Neural cell (in vitro differentiated cells): ENCODE measurements around the gene MRGPRD. TPM values are rescaled to one million over a fixed set of nuclear protein-coding genes. Genes with fewer than 3 reads are reported as not detected.

Experiments
- H2AFZ ChIP-seq: fragments of 200-600, 300-800 bp; sonication (generic), shearing (Covaris generic); 2 replicates; pipeline ENCODE4 v1.6.0; 2014; ENCODE audit warnings: low read depth, mild to moderate bottlenecking, antibody characterized with exemption, low read length, moderate library complexity
- H3F3A ChIP-seq: fragments of 200-600 bp; shearing (Covaris generic); 2 replicates; pipeline ENCODE4 v1.6.1; 2016; ENCODE audit warnings: mild to moderate bottlenecking, moderate library complexity, mixed read lengths, antibody characterized with exemption, low read length; ENCODE audit not compliant: insufficient read depth, poor library complexity, severe bottlenecking
- H3K27ac ChIP-seq: fragments of 200-600, 300-800 bp; sonication (generic), shearing (Covaris generic); 2 replicates; pipeline ENCODE4 v1.5.1; 2014; ENCODE audit warnings: mild to moderate bottlenecking, low read length, moderate library complexity
- H3K27me3 ChIP-seq: fragments of 300-800, 200-600 bp; sonication (generic), shearing (Covaris generic); 2 replicates; pipeline ENCODE4 v1.6.0; 2014; ENCODE audit warnings: mild to moderate bottlenecking, low read depth, low read length, moderate library complexity; ENCODE audit not compliant: insufficient read depth
- H3K36me3 ChIP-seq: fragments of 300-800, 200-600 bp; sonication (generic), shearing (Covaris generic); 2 replicates; pipeline ENCODE4 v1.5.1; 2014; ENCODE audit warnings: mild to moderate bottlenecking, antibody characterized with exemption, low read length, moderate library complexity; ENCODE audit not compliant: insufficient read depth
- H3K4me2 ChIP-seq: fragments of 300-800, 200-600 bp; sonication (generic), shearing (Covaris generic); 2 replicates; pipeline ENCODE4 v1.6.0; 2014; ENCODE audit warnings: mild to moderate bottlenecking, low read length
- H3K4me3 ChIP-seq: fragments of 300-800, 200-600 bp; sonication (generic), shearing (Covaris generic); 2 replicates; pipeline ENCODE4 v1.5.1; 2014; ENCODE audit warnings: mild to moderate bottlenecking, low read length, moderate library complexity
- H3K79me2 ChIP-seq: fragments of 200-600 bp; shearing (Covaris generic); replicated peaks from 2 replicates; pipeline ENCODE4 v1.6.0; 2014; ENCODE audit warnings: mild to moderate bottlenecking, low read length, moderate library complexity; ENCODE audit not compliant: insufficient read depth
- H3K9ac ChIP-seq: fragments of 300-800, 200-600 bp; sonication (generic), shearing (Covaris generic); 2 replicates; pipeline ENCODE4 v1.6.1; 2016; ENCODE audit warnings: mild to moderate bottlenecking, low read length, mixed read lengths
- H3K9me2 ChIP-seq: fragments of 200-600 bp; shearing (Covaris generic); 2 replicates; pipeline ENCODE4 v1.6.1; 2016; ENCODE audit warnings: mild to moderate bottlenecking, low read length, mixed read lengths; ENCODE audit not compliant: insufficient read depth
- H3K9me3 ChIP-seq: fragments of 200-600, 300-800 bp; sonication (generic), shearing (Covaris generic); 2 replicates; pipeline ENCODE4 v1.6.1; 2016; ENCODE audit warnings: mild to moderate bottlenecking, mixed run types, low read length, moderate library complexity, mixed read lengths
- H4K20me1 ChIP-seq: fragments of 200-600 bp; shearing (Covaris generic); 2 replicates; pipeline ENCODE4 v1.6.1; 2016; ENCODE audit warnings: mild to moderate bottlenecking, mixed run types; ENCODE audit not compliant: insufficient read depth
- EP300 ChIP-seq: fragments of 450-650 bp; conservative IDR thresholded peaks from 2 replicates; pipeline ENCODE4 v1.6.1; 2014; ENCODE audit warnings: antibody characterized with exemption, mild to moderate bottlenecking, moderate library complexity; ENCODE audit not compliant: poor library complexity, severe bottlenecking
- EZH2 ChIP-seq: fragments of 200-600, 300-800 bp; shearing (Covaris generic), sonication (generic); IDR thresholded peaks from 2 replicates; pipeline ENCODE4 v1.6.1; 2014; ENCODE audit warnings: antibody characterized with exemption, low read length, borderline replicate concordance, mild to moderate bottlenecking; ENCODE audit not compliant: insufficient read depth, poor library complexity, severe bottlenecking
- MXI1 ChIP-seq: fragments of 450-650 bp; conservative IDR thresholded peaks from 2 replicates; pipeline ENCODE4 v1.6.1; 2014; ENCODE audit warnings: antibody characterized with exemption, mild to moderate bottlenecking; ENCODE audit not compliant: poor library complexity, severe bottlenecking
- POLR2AphosphoS5 ChIP-seq: IDR thresholded peaks from 2 replicates; pipeline ENCODE4 v1.6.1; 2012
- RAD21 ChIP-seq: fragments of 450-650 bp; conservative IDR thresholded peaks from 2 replicates; pipeline ENCODE4 v1.6.1; 2014; ENCODE audit warnings: antibody characterized with exemption, mild to moderate bottlenecking, moderate library complexity
- SMC3 ChIP-seq: fragments of 450-650 bp; conservative IDR thresholded peaks from 2 replicates; pipeline ENCODE4 v1.6.1; 2014; ENCODE audit warnings: antibody characterized with exemption, mild to moderate bottlenecking, moderate library complexity; ENCODE audit not compliant: poor library complexity
- TAF1 ChIP-seq: IDR thresholded peaks from 2 replicates; pipeline ENCODE4 v1.6.1; 2012; ENCODE audit warnings: low read depth
- polyA plus RNA-seq: library from polyadenylated mRNA; depleted of rRNA; stranded (reverse); fragments of >200 nt; gene quantifications from 2 replicates; pipeline ENCODE4 v1.2.3, GENCODE V29; 2014
- TF ChIP-seq, protein P1 (sequence below): IDR thresholded peaks from 2 replicates; pipeline ENCODE4 v1.6.1; 2012; ENCODE audit warnings: borderline replicate concordance
- TF ChIP-seq, protein P2 (sequence below): fragments of 450-650 bp; IDR thresholded peaks from 2 replicates; pipeline ENCODE4 v1.5.1; 2014; ENCODE audit warnings: antibody characterized with exemption, mild to moderate bottlenecking, moderate library complexity; ENCODE audit not compliant: poor library complexity, severe bottlenecking

The MRGPRD gene
- polyA plus RNA-seq, 1 donor from 2014 or later = not detected

DNA sequence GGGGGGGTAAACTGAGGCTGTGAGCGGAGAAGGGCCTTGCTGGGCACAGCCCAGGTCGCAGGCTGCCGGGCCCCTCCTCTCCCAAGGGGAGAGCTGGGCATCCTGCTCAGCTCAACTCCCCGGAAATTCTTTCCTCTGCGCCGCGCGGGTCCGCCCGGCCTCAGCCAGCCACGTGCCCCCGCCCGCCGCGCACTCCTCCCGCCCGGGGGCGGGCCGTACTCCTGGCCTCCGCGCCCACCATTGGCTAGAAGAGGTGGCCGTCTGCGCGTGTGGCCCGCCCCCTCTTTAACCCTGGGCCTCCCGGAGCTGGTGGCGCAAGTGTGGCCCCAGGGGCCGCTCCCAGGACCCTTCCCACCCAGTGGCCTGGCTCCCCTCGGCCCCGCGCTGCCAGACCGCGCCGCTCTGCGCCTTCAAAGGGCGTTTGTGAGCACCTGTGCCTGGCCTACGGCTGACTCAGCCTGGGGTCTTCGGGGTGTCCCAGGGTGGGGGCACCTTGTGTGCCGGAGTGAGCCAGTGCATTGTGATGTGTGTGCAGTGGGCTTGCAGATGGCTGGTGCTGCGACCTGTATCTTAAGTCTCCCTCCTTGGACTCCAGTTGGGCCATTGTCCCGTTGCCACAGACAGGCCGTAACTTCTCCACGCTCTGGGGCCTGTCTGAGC lies 30.3 kb upstream of the MRGPRD start (continued):
- TF ChIP-seq, protein P1, sequence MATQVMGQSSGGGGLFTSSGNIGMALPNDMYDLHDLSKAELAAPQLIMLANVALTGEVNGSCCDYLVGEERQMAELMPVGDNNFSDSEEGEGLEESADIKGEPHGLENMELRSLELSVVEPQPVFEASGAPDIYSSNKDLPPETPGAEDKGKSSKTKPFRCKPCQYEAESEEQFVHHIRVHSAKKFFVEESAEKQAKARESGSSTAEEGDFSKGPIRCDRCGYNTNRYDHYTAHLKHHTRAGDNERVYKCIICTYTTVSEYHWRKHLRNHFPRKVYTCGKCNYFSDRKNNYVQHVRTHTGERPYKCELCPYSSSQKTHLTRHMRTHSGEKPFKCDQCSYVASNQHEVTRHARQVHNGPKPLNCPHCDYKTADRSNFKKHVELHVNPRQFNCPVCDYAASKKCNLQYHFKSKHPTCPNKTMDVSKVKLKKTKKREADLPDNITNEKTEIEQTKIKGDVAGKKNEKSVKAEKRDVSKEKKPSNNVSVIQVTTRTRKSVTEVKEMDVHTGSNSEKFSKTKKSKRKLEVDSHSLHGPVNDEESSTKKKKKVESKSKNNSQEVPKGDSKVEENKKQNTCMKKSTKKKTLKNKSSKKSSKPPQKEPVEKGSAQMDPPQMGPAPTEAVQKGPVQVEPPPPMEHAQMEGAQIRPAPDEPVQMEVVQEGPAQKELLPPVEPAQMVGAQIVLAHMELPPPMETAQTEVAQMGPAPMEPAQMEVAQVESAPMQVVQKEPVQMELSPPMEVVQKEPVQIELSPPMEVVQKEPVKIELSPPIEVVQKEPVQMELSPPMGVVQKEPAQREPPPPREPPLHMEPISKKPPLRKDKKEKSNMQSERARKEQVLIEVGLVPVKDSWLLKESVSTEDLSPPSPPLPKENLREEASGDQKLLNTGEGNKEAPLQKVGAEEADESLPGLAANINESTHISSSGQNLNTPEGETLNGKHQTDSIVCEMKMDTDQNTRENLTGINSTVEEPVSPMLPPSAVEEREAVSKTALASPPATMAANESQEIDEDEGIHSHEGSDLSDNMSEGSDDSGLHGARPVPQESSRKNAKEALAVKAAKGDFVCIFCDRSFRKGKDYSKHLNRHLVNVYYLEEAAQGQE = no peak

DNA sequence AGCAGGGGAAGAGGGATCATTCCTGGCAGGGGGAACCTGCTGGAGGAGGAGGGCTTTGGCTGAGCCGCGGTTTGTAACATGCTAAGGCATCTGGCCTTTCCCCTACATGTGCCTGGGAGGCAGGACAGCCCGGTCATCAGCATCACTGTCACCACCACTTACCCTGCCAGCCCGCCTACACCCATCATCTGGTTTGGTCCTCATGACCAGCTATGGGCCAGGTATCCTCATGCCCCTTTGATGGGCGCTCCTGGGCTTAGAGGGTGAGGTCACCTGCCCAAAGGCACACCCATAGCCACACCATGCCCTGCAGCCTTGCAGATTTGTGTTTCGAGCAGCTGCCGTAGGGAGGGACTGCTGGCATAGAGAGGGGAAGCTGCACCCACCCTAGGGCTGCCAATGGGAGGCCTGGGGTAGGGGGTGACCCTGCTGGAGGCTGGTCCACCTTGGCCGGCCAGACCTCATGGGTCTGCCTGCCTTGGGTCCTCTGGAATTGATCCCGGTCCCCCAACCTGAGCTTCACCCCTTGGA lies 29.6 kb upstream of the MRGPRD start:
- no peaks in the 10 kb centered on the region for H3F3A ChIP-seq
- H4K20me1 ChIP-seq = no peaks in the 10 kb centered on the region
- no peaks in the 10 kb centered on the region for H3K79me2 ChIP-seq
- no peak overlapping the region for H3K27ac ChIP-seq
- no peaks in the 10 kb centered on the region for H3K9me3 ChIP-seq
- H3K4me2 ChIP-seq = no peak overlapping the region
- H2AFZ ChIP-seq = no peak overlapping the region
- no peak overlapping the region for H3K9ac ChIP-seq
- H3K9me2 ChIP-seq = no peaks in the 10 kb centered on the region
- TF ChIP-seq MXI1 = no peak
- TF ChIP-seq, protein P2, sequence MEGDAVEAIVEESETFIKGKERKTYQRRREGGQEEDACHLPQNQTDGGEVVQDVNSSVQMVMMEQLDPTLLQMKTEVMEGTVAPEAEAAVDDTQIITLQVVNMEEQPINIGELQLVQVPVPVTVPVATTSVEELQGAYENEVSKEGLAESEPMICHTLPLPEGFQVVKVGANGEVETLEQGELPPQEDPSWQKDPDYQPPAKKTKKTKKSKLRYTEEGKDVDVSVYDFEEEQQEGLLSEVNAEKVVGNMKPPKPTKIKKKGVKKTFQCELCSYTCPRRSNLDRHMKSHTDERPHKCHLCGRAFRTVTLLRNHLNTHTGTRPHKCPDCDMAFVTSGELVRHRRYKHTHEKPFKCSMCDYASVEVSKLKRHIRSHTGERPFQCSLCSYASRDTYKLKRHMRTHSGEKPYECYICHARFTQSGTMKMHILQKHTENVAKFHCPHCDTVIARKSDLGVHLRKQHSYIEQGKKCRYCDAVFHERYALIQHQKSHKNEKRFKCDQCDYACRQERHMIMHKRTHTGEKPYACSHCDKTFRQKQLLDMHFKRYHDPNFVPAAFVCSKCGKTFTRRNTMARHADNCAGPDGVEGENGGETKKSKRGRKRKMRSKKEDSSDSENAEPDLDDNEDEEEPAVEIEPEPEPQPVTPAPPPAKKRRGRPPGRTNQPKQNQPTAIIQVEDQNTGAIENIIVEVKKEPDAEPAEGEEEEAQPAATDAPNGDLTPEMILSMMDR = no peak
- no peak for TF ChIP-seq SMC3
- no peak for TF ChIP-seq EP300
- no peak for TF ChIP-seq EZH2
- H3K27me3 ChIP-seq = no peaks in the 10 kb centered on the region
- H3K36me3 ChIP-seq = no peaks in the 10 kb centered on the region
- no peak overlapping the region for H3K4me3 ChIP-seq

DNA sequence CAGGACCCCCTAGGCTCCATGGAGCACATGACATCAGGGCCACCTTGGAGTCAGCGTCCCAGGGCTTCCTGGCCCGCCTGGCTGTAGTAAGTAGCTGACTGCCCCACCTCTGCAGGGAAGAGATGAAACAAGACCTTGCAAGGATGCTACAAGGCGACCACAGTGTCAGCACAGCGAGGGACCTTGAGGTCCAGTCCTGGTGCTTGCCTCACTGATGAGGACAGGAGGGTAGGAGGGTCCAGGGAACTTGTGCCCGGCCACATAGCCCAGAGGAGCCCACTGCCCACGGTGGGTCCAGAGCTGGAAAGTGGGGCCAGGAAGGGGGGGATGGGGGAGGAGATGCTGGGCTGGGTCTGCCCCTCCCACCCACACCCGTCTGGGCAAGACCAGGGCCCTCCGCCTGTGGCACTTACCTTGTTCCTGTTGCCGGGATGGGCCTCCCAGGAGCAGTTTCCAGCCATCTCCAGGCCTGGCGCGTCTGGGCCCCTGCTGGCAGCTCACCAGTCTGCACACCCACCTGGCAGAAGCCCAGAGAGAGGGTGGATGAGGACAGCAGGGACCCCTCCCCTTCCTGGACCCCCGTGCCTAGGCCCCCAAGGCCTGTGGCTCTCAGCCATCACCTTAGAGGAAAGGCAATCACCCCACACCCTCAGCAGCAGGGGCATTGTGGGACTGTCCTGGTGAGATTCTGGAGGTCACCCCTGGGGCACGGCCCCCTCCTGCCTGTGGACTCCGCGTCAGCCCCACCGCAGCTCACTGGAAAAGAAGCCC lies 28.8 kb upstream of the MRGPRD start:
- H3K9me2 ChIP-seq = no peaks in the 10 kb centered on the region
- H3K27ac ChIP-seq = no peak overlapping the region
- H3K79me2 ChIP-seq = no peaks in the 10 kb centered on the region
- TF ChIP-seq POLR2AphosphoS5 (no peak), RAD21 (no peak), EP300 (no peak), SMC3 (no peak), TAF1 (no peak), EZH2 (no peak), MXI1 (no peak)
- TF ChIP-seq, protein P1 = no peak
- TF ChIP-seq, protein P2 = no peak
- no peak overlapping the region for H3K4me2 ChIP-seq
- no peaks in the 10 kb centered on the region for H3F3A ChIP-seq
- H3K9me3 ChIP-seq = no peaks in the 10 kb centered on the region
- no peak overlapping the region for H3K4me3 ChIP-seq
- no peak overlapping the region for H3K9ac ChIP-seq
- no peak overlapping the region for H2AFZ ChIP-seq
- no peaks in the 10 kb centered on the region for H3K36me3 ChIP-seq
- no peaks in the 10 kb centered on the region for H4K20me1 ChIP-seq
- H3K27me3 ChIP-seq = no peaks in the 10 kb centered on the region
